Tibial nerve (tissue), 3 donors: Measurements from ENCODE around the gene LYPD5.

Source experiments
- POLR2A ChIP-seq, 2 donors: fragments of 450-650 bp; IDR thresholded peaks; one replicate each; pipeline ENCODE4 v1.6.1; 2017; ENCODE audit warnings: antibody characterized with exemption in 2 of 2, mild to moderate bottlenecking in 2 of 2, moderate library complexity in 2 of 2
- TF ChIP-seq, protein P1 (sequence below), 5 experiments: fragments of 200-600 bp in 3 of 5; fragments of 450-650 bp in 2 of 5; sonication (generic) in 3 of 5; IDR thresholded peaks; one replicate each; pipeline ENCODE4 v1.5.1; 2016 to 2019; ENCODE audit warnings: antibody characterized with exemption in 5 of 5, mild to moderate bottlenecking in 3 of 5, moderate library complexity in 2 of 5

DNA sequence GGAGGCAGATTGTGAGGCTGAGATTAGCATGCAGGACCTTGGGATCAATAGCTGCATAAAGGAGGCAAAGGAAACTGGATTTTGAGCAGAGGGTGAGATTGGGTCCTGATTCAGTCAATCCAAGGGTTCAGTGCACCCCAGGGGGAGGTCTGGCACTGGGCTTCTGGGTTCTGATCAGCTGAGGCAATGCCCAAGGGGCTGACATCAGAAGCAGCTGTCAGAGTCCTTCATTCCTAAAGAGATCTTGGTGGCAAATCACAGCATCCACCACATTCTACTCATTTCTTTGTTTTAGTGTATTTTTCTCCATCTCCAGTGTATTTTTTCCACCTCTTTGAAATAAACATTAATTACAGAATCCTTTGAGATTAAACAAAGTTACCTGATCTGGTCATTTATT lies 5.4 kb upstream of the LYPD5 start:
- TF ChIP-seq, protein P1, sequence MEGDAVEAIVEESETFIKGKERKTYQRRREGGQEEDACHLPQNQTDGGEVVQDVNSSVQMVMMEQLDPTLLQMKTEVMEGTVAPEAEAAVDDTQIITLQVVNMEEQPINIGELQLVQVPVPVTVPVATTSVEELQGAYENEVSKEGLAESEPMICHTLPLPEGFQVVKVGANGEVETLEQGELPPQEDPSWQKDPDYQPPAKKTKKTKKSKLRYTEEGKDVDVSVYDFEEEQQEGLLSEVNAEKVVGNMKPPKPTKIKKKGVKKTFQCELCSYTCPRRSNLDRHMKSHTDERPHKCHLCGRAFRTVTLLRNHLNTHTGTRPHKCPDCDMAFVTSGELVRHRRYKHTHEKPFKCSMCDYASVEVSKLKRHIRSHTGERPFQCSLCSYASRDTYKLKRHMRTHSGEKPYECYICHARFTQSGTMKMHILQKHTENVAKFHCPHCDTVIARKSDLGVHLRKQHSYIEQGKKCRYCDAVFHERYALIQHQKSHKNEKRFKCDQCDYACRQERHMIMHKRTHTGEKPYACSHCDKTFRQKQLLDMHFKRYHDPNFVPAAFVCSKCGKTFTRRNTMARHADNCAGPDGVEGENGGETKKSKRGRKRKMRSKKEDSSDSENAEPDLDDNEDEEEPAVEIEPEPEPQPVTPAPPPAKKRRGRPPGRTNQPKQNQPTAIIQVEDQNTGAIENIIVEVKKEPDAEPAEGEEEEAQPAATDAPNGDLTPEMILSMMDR (IDR thresholded peaks at IDR 0.05), result no peak
- TF ChIP-seq POLR2A (IDR thresholded peaks at IDR 0.05), result no peak
